GM23338 (cell line): ENCODE data around the gene NCBP1. TPM values are rescaled to one million over a fixed set of nuclear protein-coding genes. Genes with fewer than 3 reads are reported as not detected.

Source experiments
- ATAC-seq: fragments of 200-7000 bp; cut with Tn5 transposase; 3 replicates; pipeline ENCODE4 v1.9.1; 2020
- DNase-seq: peaks from one replicate; pipeline ENCODE4 v3.0.0-alpha.2; 2015; ENCODE audit warnings: low spot score
- H2AFZ ChIP-seq: fragments of 200-600 bp; sonication (generic); 2 replicates; pipeline ENCODE4 v1.8.0; 2016; ENCODE audit warnings: antibody characterized with exemption, mild to moderate bottlenecking, moderate library complexity
- H3F3A ChIP-seq: fragments of 200-600 bp; sonication (generic); replicated peaks from 2 replicates; pipeline ENCODE4 v1.8.0; 2017; ENCODE audit warnings: antibody characterized with exemption, mixed run types, low read depth
- H3K27ac ChIP-seq: fragments of 200-600 bp; sonication (generic); 2 replicates; pipeline ENCODE4 v1.6.1; 2016; ENCODE audit warnings: low read depth
- H3K27me3 ChIP-seq: fragments of 200-600 bp; sonication (generic); 2 replicates; pipeline ENCODE4 v1.8.0; 2016; ENCODE audit warnings: mild to moderate bottlenecking, mixed run types, moderate library complexity; ENCODE audit not compliant: insufficient read depth
- H3K36me3 ChIP-seq: fragments of 200-600 bp; sonication (generic); 2 replicates; pipeline ENCODE4 v1.8.0; 2016; ENCODE audit warnings: mild to moderate bottlenecking; ENCODE audit not compliant: insufficient read depth
- H3K4me1 ChIP-seq: fragments of 200-600 bp; sonication (generic); 2 replicates; pipeline ENCODE4 v1.8.0; 2016; ENCODE audit warnings: mild to moderate bottlenecking, moderate library complexity; ENCODE audit not compliant: insufficient read depth
- H3K4me2 ChIP-seq: fragments of 200-600 bp; sonication (generic); 2 replicates; pipeline ENCODE4 v1.7.1; 2017; ENCODE audit warnings: mixed run types
- H3K4me3 ChIP-seq: fragments of 200-600 bp; sonication (generic); 2 replicates; pipeline ENCODE4 v1.6.1; 2016; ENCODE audit warnings: mixed run types
- H3K79me2 ChIP-seq: fragments of 200-600 bp; sonication (generic); replicated peaks from 2 replicates; pipeline ENCODE4 v1.8.0; 2017; ENCODE audit warnings: mild to moderate bottlenecking; ENCODE audit not compliant: insufficient read depth
- H3K9me2 ChIP-seq: fragments of 200-600 bp; sonication (generic); 2 replicates; pipeline ENCODE4 v1.8.0; 2017; ENCODE audit not compliant: insufficient read depth
- H4K20me1 ChIP-seq: fragments of 200-600 bp; sonication (generic); replicated peaks from 2 replicates; pipeline ENCODE4 v1.8.0; 2017; ENCODE audit warnings: mild to moderate bottlenecking; ENCODE audit not compliant: insufficient read depth
- H3K27ac Mint-ChIP-seq: 2 replicates; pipeline ENCODE4 v1.8.0; 2020; ENCODE audit warnings: inconsistent platforms, mild to moderate bottlenecking, moderate library complexity, mixed read lengths
- H3K27me3 Mint-ChIP-seq: 3 replicates; pipeline ENCODE4 v1.8.0; 2022; ENCODE audit warnings: low read depth, mild to moderate bottlenecking, moderate library complexity, mixed read lengths, inconsistent platforms; ENCODE audit not compliant: insufficient read depth, poor library complexity
- H3K36me3 Mint-ChIP-seq: 3 replicates; pipeline ENCODE4 v1.8.0; 2021; ENCODE audit warnings: low read depth, mild to moderate bottlenecking, inconsistent platforms, moderate library complexity, mixed read lengths
- H3K4me1 Mint-ChIP-seq: 3 replicates; pipeline ENCODE4 v1.8.0; 2020; ENCODE audit warnings: mild to moderate bottlenecking, inconsistent platforms, mixed read lengths
- H3K4me3 Mint-ChIP-seq: 3 replicates; pipeline ENCODE4 v1.8.0; 2021; ENCODE audit warnings: moderate library complexity, mild to moderate bottlenecking, inconsistent platforms, mixed read lengths
- H3K9me3 Mint-ChIP-seq: 3 replicates; pipeline ENCODE4 v1.8.0; 2020; ENCODE audit warnings: moderate library complexity, mild to moderate bottlenecking, inconsistent platforms, mixed read lengths
- CREB1 ChIP-seq: fragments of 250-450 bp; sonication (Bioruptor Pico); IDR thresholded peaks from 2 replicates; pipeline ENCODE4 v1.5.0; 2020; ENCODE audit warnings: low read depth, mild to moderate bottlenecking, moderate library complexity
- EZH2 ChIP-seq: fragments of 200-600 bp; sonication (generic); IDR thresholded peaks from one replicate; pipeline ENCODE4 v1.8.0; 2017; ENCODE audit warnings: antibody characterized with exemption, mild to moderate bottlenecking, low read depth; ENCODE audit not compliant: unreplicated experiment
- JUNB ChIP-seq: IDR thresholded peaks from one replicate; pipeline ENCODE4 v1.6.1; 2016; ENCODE audit warnings: antibody characterized with exemption; ENCODE audit not compliant: unreplicated experiment
- NANOG ChIP-seq: IDR thresholded peaks from 2 replicates; pipeline ENCODE4 v1.6.1; 2016; ENCODE audit warnings: antibody characterized with exemption, borderline replicate concordance
- POLR2AphosphoS5 ChIP-seq: IDR thresholded peaks from 2 replicates; pipeline ENCODE4 v1.6.1; 2016; ENCODE audit warnings: antibody characterized with exemption, low read depth
- STAT1 ChIP-seq: IDR thresholded peaks from one replicate; pipeline ENCODE4 v1.6.1; 2016; ENCODE audit warnings: antibody characterized with exemption; ENCODE audit not compliant: unreplicated experiment
- ZNF114 ChIP-seq: fragments of 250-450 bp; sonication (Bioruptor Pico); IDR thresholded peaks from 2 replicates; pipeline ENCODE4 v1.5.0; 2020; ENCODE audit warnings: mild to moderate bottlenecking, moderate library complexity
- ZNF331 ChIP-seq: fragments of 250-450 bp; sonication (Bioruptor Pico); IDR thresholded peaks from 2 replicates; pipeline ENCODE4 v1.5.0; 2020; ENCODE audit warnings: low read depth, mild to moderate bottlenecking, moderate library complexity
- polyA plus RNA-seq: library from polyadenylated mRNA; unstranded; fragments of >200 nt; fragmentation: Nextera tagmentation; extraction: Ambion mirVana; gene quantifications from 2 replicates; pipeline ENCODE4 v1.2.1, GENCODE V29; 2016
- total RNA-seq: library from RNA; depleted of rRNA; stranded (reverse); fragments of >200 nt; shearing (Covaris generic); gene quantifications from 2 replicates; pipeline ENCODE4 v1.2.3, GENCODE V29; 2014
- TF ChIP-seq, protein P1 (sequence below): fragments of 250-450 bp; sonication (Bioruptor Pico); IDR thresholded peaks from 2 replicates; pipeline ENCODE4 v1.5.0; 2020; ENCODE audit warnings: mild to moderate bottlenecking, moderate library complexity
- TF ChIP-seq, protein P2 (sequence below): IDR thresholded peaks from 2 replicates; pipeline ENCODE4 v1.6.1; 2016; ENCODE audit warnings: antibody characterized with exemption
- TF ChIP-seq, protein P3 (sequence below), 2 experiments: fragments of 200-600 bp in 1 of 2; sonication (generic) in 1 of 2; conservative IDR thresholded peaks; 2 replicates each; pipeline versions ENCODE4 v1.5.1 to v1.6.1; 2016 to 2017; ENCODE audit warnings: antibody characterized with exemption in 2 of 2, low read depth in 2 of 2, mild to moderate bottlenecking in 2 of 2, moderate library complexity in 1 of 2

NCBP1 gene
- total and polyA plus RNA-seq, 2 experiments from 2014 or later = 43.9 to 60.2 TPM

DNA sequence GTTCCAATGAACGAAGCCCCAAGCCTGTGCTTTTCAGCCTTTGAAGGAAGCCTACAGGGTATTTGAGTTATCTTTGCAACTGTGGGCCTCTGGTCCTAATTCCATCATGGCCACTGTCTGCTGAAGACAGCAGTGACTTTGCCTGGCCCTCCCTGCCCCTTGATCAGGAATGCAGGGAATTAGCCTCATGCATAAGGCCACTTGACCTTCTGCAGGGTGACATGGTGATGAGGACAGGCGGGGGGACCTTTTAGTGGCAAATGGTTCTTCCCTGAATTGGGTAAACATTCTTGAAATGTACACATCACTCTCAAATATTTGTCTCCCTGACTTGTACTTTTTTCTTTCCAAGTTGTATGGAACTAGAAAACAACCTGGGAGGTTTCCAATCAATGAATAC is 88.7 kb downstream of the NCBP1 start:
- H3K9me2 ChIP-seq = no peaks in the 10 kb centered on the region
- Mint-ChIP-seq H3K27me3 (peaks cover 9% of the 10 kb centered on the region), H3K4me1 (no peaks in the 10 kb centered on the region; the same call in 2 of the 3 replicates), H3K9me3 (peaks cover 5% of the 10 kb centered on the region; the same call in 1 of the 3 replicates), H3K36me3 (no peaks in the 10 kb centered on the region), H3K27ac (no peak overlapping the region), H3K4me3 (no peak overlapping the region)
- H2AFZ ChIP-seq = 0 out of 2 replicates have a peak overlapping the region, but pooled peaks have one; percentile 47
- ATAC-seq (no peak), DNase-seq (no peak)
- no peaks in the 10 kb centered on the region for H4K20me1 ChIP-seq
- no peaks in the 10 kb centered on the region for H3F3A ChIP-seq
- H3K36me3 ChIP-seq = no peaks in the 10 kb centered on the region
- no peak overlapping the region for H3K27ac ChIP-seq
- no peak overlapping the region for H3K4me3 ChIP-seq
- no peaks in the 10 kb centered on the region for H3K27me3 ChIP-seq
- no peak overlapping the region for H3K4me2 ChIP-seq
- H3K4me1 ChIP-seq = no peaks in the 10 kb centered on the region
- TF ChIP-seq, protein P1, sequence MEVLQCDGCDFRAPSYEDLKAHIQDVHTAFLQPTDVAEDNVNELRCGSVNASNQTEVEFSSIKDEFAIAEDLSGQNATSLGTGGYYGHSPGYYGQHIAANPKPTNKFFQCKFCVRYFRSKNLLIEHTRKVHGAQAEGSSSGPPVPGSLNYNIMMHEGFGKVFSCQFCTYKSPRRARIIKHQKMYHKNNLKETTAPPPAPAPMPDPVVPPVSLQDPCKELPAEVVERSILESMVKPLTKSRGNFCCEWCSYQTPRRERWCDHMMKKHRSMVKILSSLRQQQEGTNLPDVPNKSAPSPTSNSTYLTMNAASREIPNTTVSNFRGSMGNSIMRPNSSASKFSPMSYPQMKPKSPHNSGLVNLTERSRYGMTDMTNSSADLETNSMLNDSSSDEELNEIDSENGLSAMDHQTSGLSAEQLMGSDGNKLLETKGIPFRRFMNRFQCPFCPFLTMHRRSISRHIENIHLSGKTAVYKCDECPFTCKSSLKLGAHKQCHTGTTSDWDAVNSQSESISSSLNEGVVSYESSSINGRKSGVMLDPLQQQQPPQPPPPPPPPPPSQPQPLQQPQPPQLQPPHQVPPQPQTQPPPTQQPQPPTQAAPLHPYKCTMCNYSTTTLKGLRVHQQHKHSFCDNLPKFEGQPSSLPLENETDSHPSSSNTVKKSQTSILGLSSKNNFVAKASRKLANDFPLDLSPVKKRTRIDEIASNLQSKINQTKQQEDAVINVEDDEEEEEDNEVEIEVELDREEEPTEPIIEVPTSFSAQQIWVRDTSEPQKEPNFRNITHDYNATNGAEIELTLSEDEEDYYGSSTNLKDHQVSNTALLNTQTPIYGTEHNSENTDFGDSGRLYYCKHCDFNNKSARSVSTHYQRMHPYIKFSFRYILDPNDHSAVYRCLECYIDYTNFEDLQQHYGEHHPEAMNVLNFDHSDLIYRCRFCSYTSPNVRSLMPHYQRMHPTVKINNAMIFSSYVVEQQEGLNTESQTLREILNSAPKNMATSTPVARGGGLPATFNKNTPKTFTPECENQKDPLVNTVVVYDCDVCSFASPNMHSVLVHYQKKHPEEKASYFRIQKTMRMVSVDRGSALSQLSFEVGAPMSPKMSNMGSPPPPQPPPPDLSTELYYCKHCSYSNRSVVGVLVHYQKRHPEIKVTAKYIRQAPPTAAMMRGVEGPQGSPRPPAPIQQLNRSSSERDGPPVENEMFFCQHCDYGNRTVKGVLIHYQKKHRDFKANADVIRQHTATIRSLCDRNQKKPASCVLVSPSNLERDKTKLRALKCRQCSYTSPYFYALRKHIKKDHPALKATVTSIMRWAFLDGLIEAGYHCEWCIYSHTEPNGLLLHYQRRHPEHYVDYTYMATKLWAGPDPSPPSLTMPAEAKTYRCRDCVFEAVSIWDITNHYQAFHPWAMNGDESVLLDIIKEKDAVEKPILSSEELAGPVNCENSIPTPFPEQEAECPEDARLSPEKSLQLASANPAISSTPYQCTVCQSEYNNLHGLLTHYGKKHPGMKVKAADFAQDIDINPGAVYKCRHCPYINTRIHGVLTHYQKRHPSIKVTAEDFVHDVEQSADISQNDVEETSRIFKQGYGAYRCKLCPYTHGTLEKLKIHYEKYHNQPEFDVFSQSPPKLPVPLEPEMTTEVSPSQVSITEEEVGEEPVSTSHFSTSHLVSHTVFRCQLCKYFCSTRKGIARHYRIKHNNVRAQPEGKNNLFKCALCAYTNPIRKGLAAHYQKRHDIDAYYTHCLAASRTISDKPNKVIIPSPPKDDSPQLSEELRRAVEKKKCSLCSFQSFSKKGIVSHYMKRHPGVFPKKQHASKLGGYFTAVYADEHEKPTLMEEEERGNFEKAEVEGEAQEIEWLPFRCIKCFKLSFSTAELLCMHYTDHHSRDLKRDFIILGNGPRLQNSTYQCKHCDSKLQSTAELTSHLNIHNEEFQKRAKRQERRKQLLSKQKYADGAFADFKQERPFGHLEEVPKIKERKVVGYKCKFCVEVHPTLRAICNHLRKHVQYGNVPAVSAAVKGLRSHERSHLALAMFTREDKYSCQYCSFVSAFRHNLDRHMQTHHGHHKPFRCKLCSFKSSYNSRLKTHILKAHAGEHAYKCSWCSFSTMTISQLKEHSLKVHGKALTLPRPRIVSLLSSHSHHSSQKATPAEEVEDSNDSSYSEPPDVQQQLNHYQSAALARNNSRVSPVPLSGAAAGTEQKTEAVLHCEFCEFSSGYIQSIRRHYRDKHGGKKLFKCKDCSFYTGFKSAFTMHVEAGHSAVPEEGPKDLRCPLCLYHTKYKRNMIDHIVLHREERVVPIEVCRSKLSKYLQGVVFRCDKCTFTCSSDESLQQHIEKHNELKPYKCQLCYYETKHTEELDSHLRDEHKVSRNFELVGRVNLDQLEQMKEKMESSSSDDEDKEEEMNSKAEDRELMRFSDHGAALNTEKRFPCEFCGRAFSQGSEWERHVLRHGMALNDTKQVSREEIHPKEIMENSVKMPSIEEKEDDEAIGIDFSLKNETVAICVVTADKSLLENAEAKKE (CRISPR knock-in tag) = no peak
- TF ChIP-seq, protein P2, sequence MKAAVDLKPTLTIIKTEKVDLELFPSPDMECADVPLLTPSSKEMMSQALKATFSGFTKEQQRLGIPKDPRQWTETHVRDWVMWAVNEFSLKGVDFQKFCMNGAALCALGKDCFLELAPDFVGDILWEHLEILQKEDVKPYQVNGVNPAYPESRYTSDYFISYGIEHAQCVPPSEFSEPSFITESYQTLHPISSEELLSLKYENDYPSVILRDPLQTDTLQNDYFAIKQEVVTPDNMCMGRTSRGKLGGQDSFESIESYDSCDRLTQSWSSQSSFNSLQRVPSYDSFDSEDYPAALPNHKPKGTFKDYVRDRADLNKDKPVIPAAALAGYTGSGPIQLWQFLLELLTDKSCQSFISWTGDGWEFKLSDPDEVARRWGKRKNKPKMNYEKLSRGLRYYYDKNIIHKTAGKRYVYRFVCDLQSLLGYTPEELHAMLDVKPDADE = no peak
- TF ChIP-seq, protein P3, sequence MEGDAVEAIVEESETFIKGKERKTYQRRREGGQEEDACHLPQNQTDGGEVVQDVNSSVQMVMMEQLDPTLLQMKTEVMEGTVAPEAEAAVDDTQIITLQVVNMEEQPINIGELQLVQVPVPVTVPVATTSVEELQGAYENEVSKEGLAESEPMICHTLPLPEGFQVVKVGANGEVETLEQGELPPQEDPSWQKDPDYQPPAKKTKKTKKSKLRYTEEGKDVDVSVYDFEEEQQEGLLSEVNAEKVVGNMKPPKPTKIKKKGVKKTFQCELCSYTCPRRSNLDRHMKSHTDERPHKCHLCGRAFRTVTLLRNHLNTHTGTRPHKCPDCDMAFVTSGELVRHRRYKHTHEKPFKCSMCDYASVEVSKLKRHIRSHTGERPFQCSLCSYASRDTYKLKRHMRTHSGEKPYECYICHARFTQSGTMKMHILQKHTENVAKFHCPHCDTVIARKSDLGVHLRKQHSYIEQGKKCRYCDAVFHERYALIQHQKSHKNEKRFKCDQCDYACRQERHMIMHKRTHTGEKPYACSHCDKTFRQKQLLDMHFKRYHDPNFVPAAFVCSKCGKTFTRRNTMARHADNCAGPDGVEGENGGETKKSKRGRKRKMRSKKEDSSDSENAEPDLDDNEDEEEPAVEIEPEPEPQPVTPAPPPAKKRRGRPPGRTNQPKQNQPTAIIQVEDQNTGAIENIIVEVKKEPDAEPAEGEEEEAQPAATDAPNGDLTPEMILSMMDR (conservative IDR thresholded peaks at IDR 0.05; ENCODE audit: low read depth in 2 of 2) = no peak
- TF ChIP-seq STAT1 = no peak
- TF ChIP-seq ZNF114 = no peak
- no peak for TF ChIP-seq ZNF331 (CRISPR knock-in tag)
- TF ChIP-seq CREB1 (CRISPR knock-in tag) = no peak
- no peak for TF ChIP-seq POLR2AphosphoS5
- TF ChIP-seq JUNB = no peak
- no peak for TF ChIP-seq NANOG
- TF ChIP-seq EZH2 = no peak
- H3K79me2 ChIP-seq = no peaks in the 10 kb centered on the region
